AG08396 (cell line): ENCODE results near the gene TNFRSF14.
A peak's percentile ranks its signal among the peaks of the same experiment; 100 is the strongest.

Experiments
- DNase-seq: peaks from one replicate; pipeline ENCODE4 v3.0.0; 2012; ENCODE audit warnings: low spot score, mixed read lengths

Gene TNFRSF14

GRCh38 chr1:2602866-2603520 lies 46.8 kb downstream of the TNFRSF14 start:
- DNase-seq, result no peak

- DNase-seq, result no peak
Measured at GRCh38 chr1:2603521-2604155, 47.5 kb downstream of the TNFRSF14 start.

- no peak for DNase-seq
Measured at GRCh38 chr1:2604156-2604843, 48.1 kb downstream of the TNFRSF14 start.

GRCh38 chr1:2604844-2605508 lies 48.8 kb downstream of the TNFRSF14 start:
- no peak for DNase-seq

GRCh38 chr1:2605509-2606395 lies 49.6 kb downstream of the TNFRSF14 start:
- no peak for DNase-seq

- no peak for DNase-seq
Measured at GRCh38 chr1:2606396-2606880, 50.3 kb downstream of the TNFRSF14 start.

GRCh38 chr1:2606881-2607621 lies 50.9 kb downstream of the TNFRSF14 start:
- DNase-seq, result no peak

GRCh38 chr1:2607641-2608091 lies 51.5 kb downstream of the TNFRSF14 start:
- DNase-seq, result no peak

- no peak for DNase-seq
Measured at GRCh38 chr1:2609319-2610035, 53.3 kb downstream of the TNFRSF14 start.

GRCh38 chr1:2610036-2610959 lies 54.1 kb downstream of the TNFRSF14 start:
- no peak for DNase-seq

GRCh38 chr1:2611031-2611501 lies 54.9 kb downstream of the TNFRSF14 start:
- peak; percentile 69 for DNase-seq

GRCh38 chr1:2611621-2612437 lies 55.7 kb downstream of the TNFRSF14 start:
- DNase-seq, result no peak

GRCh38 chr1:2612591-2613365 lies 56.6 kb downstream of the TNFRSF14 start:
- no peak for DNase-seq
